ENCODE measurements around the gene CAPN3. TPM values are rescaled to one million over a fixed set of nuclear protein-coding genes. Genes with fewer than 3 reads are reported as not detected.

CAPN3 gene
- total RNA-seq, 2 experiments from 2014 or later: 1.5 to 1.6 TPM

DNA sequence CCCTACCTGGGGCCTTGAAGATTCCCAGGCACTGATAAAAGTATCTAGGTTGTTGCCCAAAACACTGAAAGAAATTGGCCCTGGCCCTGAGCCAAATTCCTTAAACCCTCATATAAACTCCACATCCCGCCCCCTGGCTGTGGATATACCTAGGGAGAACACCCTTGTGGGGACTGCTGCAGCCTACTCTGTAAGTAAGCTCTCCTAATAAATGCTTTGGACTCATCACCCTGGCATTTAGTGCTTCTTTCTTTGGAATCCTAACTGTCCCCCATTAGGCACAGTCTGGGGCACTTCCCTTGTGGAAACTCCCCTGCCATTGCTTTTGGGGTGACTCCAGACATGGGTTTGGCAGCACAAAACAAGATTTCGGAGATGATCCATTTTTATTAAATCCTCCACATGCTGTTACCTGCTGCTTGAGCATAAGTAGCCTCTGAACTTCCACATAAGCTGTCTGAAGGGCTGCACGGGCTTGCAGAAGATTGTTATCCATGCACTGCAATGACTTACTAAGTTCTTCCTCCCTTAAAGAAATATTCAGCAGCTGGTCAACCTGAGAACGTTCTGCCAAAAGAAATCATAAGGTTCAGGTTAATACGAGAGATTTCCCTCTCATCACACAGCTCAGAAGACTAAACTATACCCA is 85.2 kb downstream of the CAPN3 start:
- no peaks in the 10 kb centered on the region for H3K9me2 ChIP-seq (ENCODE audit: insufficient read depth, low read length)
- no peak overlapping the region for H3K4me2 ChIP-seq (ENCODE audit: low read length)
- H3K36me3 ChIP-seq (ENCODE audit: insufficient read depth, low read length): peaks cover 83% of the 10 kb centered on the region
- H3K4me1 ChIP-seq (ENCODE audit: insufficient read depth, low read length, poor library complexity, severe bottlenecking): no peaks in the 10 kb centered on the region
- H4K20me1 ChIP-seq (ENCODE audit: insufficient read depth, low read length): no peaks in the 10 kb centered on the region
- H3K4me3 ChIP-seq (ENCODE audit: low read depth, low read length, poor library complexity, severe bottlenecking): no peak overlapping the region
- DNase-seq (ENCODE audit: low spot score): no peak
- no TSS peak for BruUV-seq (replicated peaks)
- intact Hi-C loops (cut with micrococcal nuclease; ENCODE audit: unreplicated experiment): no loop called here
- no peaks in the 10 kb centered on the region for H3K9me3 ChIP-seq (ENCODE audit: low read length)
- no peaks in the 10 kb centered on the region; the same call in 1 of the 2 replicates for H3K79me2 ChIP-seq (ENCODE audit: insufficient read depth, low read depth, low read length)
- POLR2A ChIA-PET: interaction anchor here (0.6 to 1.2 kb wide), 3 partner anchors 14 to 1312 kb away, joined by 3 to 4 read pairs (median 4); no protein-coding TSS in a partner anchor
- CTCF ChIA-PET (ENCODE audit: unreplicated experiment): no interaction called here
- TF ChIP-seq, protein P1, sequence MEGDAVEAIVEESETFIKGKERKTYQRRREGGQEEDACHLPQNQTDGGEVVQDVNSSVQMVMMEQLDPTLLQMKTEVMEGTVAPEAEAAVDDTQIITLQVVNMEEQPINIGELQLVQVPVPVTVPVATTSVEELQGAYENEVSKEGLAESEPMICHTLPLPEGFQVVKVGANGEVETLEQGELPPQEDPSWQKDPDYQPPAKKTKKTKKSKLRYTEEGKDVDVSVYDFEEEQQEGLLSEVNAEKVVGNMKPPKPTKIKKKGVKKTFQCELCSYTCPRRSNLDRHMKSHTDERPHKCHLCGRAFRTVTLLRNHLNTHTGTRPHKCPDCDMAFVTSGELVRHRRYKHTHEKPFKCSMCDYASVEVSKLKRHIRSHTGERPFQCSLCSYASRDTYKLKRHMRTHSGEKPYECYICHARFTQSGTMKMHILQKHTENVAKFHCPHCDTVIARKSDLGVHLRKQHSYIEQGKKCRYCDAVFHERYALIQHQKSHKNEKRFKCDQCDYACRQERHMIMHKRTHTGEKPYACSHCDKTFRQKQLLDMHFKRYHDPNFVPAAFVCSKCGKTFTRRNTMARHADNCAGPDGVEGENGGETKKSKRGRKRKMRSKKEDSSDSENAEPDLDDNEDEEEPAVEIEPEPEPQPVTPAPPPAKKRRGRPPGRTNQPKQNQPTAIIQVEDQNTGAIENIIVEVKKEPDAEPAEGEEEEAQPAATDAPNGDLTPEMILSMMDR (conservative IDR thresholded peaks at IDR 0.05; ENCODE audit: low read length): no peak
- TF ChIP-seq EZH2phosphoT487 (IDR thresholded peaks at IDR 0.05; ENCODE audit: borderline replicate concordance, low read depth, low read length): no peak
- H2AFZ ChIP-seq (ENCODE audit: low read length): no peak overlapping the region
- no peak overlapping the region for H3K27ac ChIP-seq (ENCODE audit: low read depth, low read length, poor library complexity, severe bottlenecking)

DNA sequence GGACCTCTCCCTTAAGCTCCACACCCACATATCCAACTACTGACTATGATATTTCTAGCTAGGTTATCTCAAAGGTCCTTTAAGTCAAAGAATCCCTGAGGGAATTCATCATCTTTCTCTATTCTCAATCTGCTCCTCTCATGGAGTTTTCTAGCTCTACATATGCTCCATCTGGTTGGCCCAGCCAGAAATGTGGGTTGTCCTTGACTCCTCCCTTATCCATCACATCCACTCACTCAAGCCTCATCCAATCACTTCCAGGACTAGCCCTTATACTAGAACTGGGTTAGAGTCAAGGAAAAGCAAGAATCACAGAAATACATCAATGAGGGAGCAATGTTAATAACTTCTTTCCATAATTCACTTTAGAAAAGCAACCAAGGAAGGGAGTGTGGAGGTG is 86.2 kb downstream of the CAPN3 start:
- TF ChIP-seq, protein P1 (conservative IDR thresholded peaks at IDR 0.05; ENCODE audit: low read length): no peak
- no peak for TF ChIP-seq EZH2phosphoT487 (IDR thresholded peaks at IDR 0.05; ENCODE audit: borderline replicate concordance, low read depth, low read length)
- ChIA-PET POLR2A (interaction anchor here (1.2 kb wide), 1 partner anchor 13 kb away, joined by 4 read pairs; no protein-coding TSS in a partner anchor), CTCF (ENCODE audit: unreplicated experiment) (no interaction called here)

DNA sequence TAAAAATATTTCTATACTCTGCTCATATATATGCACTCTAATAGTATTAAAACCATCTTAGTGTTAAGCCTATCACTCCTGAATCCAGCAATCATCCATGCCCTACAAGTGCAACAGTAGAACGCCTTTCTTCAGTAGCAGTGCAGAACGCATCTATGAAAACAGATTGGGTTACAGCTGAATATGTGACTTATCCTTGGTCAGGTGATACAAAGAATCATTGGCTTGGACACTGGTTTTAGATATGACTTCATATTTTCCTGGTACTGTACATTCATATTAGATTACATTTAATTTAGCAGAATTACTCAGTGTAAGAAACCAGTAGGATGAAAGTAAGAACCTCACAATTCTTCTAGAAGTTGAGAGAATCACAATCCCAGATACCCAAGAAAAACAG is 88.3 kb downstream of the CAPN3 start:
- Histone ChIP-seq H2AFZ (ENCODE audit: low read length) (no peak overlapping the region), H3K4me2 (ENCODE audit: low read length) (no peak overlapping the region), H3K9me3 (ENCODE audit: low read length) (no peaks in the 10 kb centered on the region), H3K79me2 (ENCODE audit: insufficient read depth, low read depth, low read length) (no peaks in the 10 kb centered on the region; the same call in 1 of the 2 replicates), H3K4me3 (ENCODE audit: low read depth, low read length, poor library complexity, severe bottlenecking) (no peak overlapping the region), H3K4me1 (ENCODE audit: insufficient read depth, low read length, poor library complexity, severe bottlenecking) (no peaks in the 10 kb centered on the region), H3K9me2 (ENCODE audit: insufficient read depth, low read length) (no peaks in the 10 kb centered on the region), H4K20me1 (ENCODE audit: insufficient read depth, low read length) (no peaks in the 10 kb centered on the region), H3K27ac (ENCODE audit: low read depth, low read length, poor library complexity, severe bottlenecking) (no peak overlapping the region), H3K36me3 (ENCODE audit: insufficient read depth, low read length) (peaks cover 86% of the 10 kb centered on the region)
- BruUV-seq (replicated peaks): no TSS peak
- CTCF ChIA-PET (ENCODE audit: unreplicated experiment): no interaction called here
- POLR2A ChIA-PET: no interaction called here
- intact Hi-C loops (cut with micrococcal nuclease; ENCODE audit: unreplicated experiment): no loop called here
- DNase-seq (ENCODE audit: low spot score): no peak
- TF ChIP-seq, protein P1 (conservative IDR thresholded peaks at IDR 0.05; ENCODE audit: low read length): no peak
- no peak for TF ChIP-seq EZH2phosphoT487 (IDR thresholded peaks at IDR 0.05; ENCODE audit: borderline replicate concordance, low read depth, low read length)

More for the DNA sequence above, 86.2 kb downstream of the CAPN3 start:
- no peak overlapping the region for H3K4me3 ChIP-seq (ENCODE audit: low read depth, low read length, poor library complexity, severe bottlenecking)
- no peaks in the 10 kb centered on the region for H3K9me3 ChIP-seq (ENCODE audit: low read length)
- intact Hi-C loops (cut with micrococcal nuclease; ENCODE audit: unreplicated experiment): no loop called here
- no peak overlapping the region for H2AFZ ChIP-seq (ENCODE audit: low read length)
- peaks cover 86% of the 10 kb centered on the region for H3K36me3 ChIP-seq (ENCODE audit: insufficient read depth, low read length)
- H3K4me2 ChIP-seq (ENCODE audit: low read length): no peak overlapping the region
- no peak for DNase-seq (ENCODE audit: low spot score)
- H4K20me1 ChIP-seq (ENCODE audit: insufficient read depth, low read length): no peaks in the 10 kb centered on the region
- H3K27ac ChIP-seq (ENCODE audit: low read depth, low read length, poor library complexity, severe bottlenecking): no peak overlapping the region
- BruUV-seq (replicated peaks): no TSS peak
- no peaks in the 10 kb centered on the region for H3K4me1 ChIP-seq (ENCODE audit: insufficient read depth, low read length, poor library complexity, severe bottlenecking)
- H3K9me2 ChIP-seq (ENCODE audit: insufficient read depth, low read length): no peaks in the 10 kb centered on the region
- H3K79me2 ChIP-seq (ENCODE audit: insufficient read depth, low read depth, low read length): no peaks in the 10 kb centered on the region; the same call in 1 of the 2 replicates
